GM12878 (cell line): ENCODE measurements around the gene APOBEC3H. TPM values are rescaled to one million over a fixed set of nuclear protein-coding genes. Genes with fewer than 3 reads are reported as not detected.

Experiments used
- ATF2 ChIP-seq: IDR thresholded peaks from 2 replicates; pipeline ENCODE4 v1.6.1; 2012; ENCODE audit warnings: low read length, inconsistent platforms
- CHD1 ChIP-seq: IDR thresholded peaks from 2 replicates; pipeline ENCODE4 v1.6.1; 2012; ENCODE audit warnings: low read depth, low read length, improper control_type of control experiment
- CHD4 ChIP-seq: fragments of 200-600 bp; sonication (generic); IDR thresholded peaks from 2 replicates; pipeline ENCODE4 v1.6.1; 2016; ENCODE audit warnings: mild to moderate bottlenecking
- IKZF1 ChIP-seq: fragments of 450-650 bp; conservative IDR thresholded peaks from 2 replicates; pipeline ENCODE4 v1.6.1; 2017; ENCODE audit warnings: antibody characterized with exemption, mild to moderate bottlenecking
- JUNB ChIP-seq: IDR thresholded peaks from 2 replicates; pipeline ENCODE4 v1.6.1; 2016; ENCODE audit warnings: antibody characterized with exemption, mild to moderate bottlenecking
- KDM1A ChIP-seq: fragments of 200-600 bp; sonication (generic); IDR thresholded peaks from 2 replicates; pipeline ENCODE4 v1.6.1; 2016; ENCODE audit warnings: borderline replicate concordance
- MYC ChIP-seq: IDR thresholded peaks from 2 replicates; pipeline ENCODE4 v1.6.1; 2011; ENCODE audit warnings: mild to moderate bottlenecking, low read length, moderate library complexity, inconsistent platforms; ENCODE audit not compliant: insufficient read depth, insufficient replicate concordance, insufficient read length, severe bottlenecking
- RUNX3 ChIP-seq: IDR thresholded peaks from 2 replicates; pipeline ENCODE4 v1.6.1; 2012; ENCODE audit warnings: low read length, inconsistent platforms
- SREBF1 ChIP-seq: IDR thresholded peaks from 2 replicates; pipeline ENCODE4 v1.6.1; 2012; ENCODE audit warnings: mild to moderate bottlenecking, low read length
- SRF ChIP-seq, 2 experiments: IDR thresholded peaks; 2 replicates each; pipeline ENCODE4 v1.6.1; 2011; ENCODE audit warnings: low read depth in 2 of 2, low read length in 2 of 2, mild to moderate bottlenecking in 1 of 2, moderate library complexity in 1 of 2
- STAT1 ChIP-seq: fragments of 450-650 bp; conservative IDR thresholded peaks from 2 replicates; pipeline ENCODE4 v1.6.1; 2014; ENCODE audit warnings: antibody characterized with exemption, mild to moderate bottlenecking
- YBX1 ChIP-seq: fragments of 450-650 bp; IDR thresholded peaks from 2 replicates; pipeline ENCODE4 v1.6.1; 2016; ENCODE audit warnings: antibody characterized with exemption
- ZBTB11 ChIP-seq: fragments of 450-650 bp; formaldehyde crosslinking; IDR thresholded peaks from 2 replicates; pipeline ENCODE4 v1.5.0; 2022; ENCODE audit warnings: mild to moderate bottlenecking, missing genetic modification characterization
- ZNF384 ChIP-seq: IDR thresholded peaks from 2 replicates; pipeline ENCODE4 v1.6.1; 2012; ENCODE audit warnings: low read depth, mild to moderate bottlenecking, low read length, improper control_type of control experiment, borderline replicate concordance
- polyA plus RNA-seq, 11 experiments: library from polyadenylated mRNA; depleted of rRNA in 4 of 11; unstranded in 6 of 11; stranded (reverse) in 5 of 11; fragments of >200 nt; fragmentation: Nextera tagmentation in 4 of 11; fragmentation: Illumina TruSeq in 1 of 11; extraction: Ambion mirVana in 4 of 11; extraction: Trizol in 1 of 11; gene quantifications; 1 replicate in 1 of 11; 2 replicates in 10 of 11; pipeline versions ENCODE4 v1.2.1 to v1.2.3, GENCODE V29; 2011 to 2016; ENCODE audit warnings: inconsistent platforms in 2 of 11, missing spikeins in 2 of 11, low read depth in 1 of 11
- total RNA-seq, 4 experiments: library from RNA; depleted of rRNA in 3 of 4; stranded (reverse); fragments of >200 nt in 3 of 4; fragmentation: Illumina TruSeq in 1 of 4; extraction: Trizol in 1 of 4; gene quantifications; 2 replicates each; pipeline versions ENCODE4 v1.2.1 to v1.2.3, GENCODE V29; 2013 to 2021
- TF ChIP-seq, protein P1 (sequence below): fragments of 450-650 bp; IDR thresholded peaks from 2 replicates; pipeline ENCODE4 v1.6.1; 2017; ENCODE audit warnings: mild to moderate bottlenecking, moderate library complexity
- TF ChIP-seq, protein P2 (sequence below): fragments of 450-650 bp; IDR thresholded peaks from 2 replicates; pipeline ENCODE4 v1.6.1; 2014; ENCODE audit warnings: mild to moderate bottlenecking
- TF ChIP-seq, protein P3 (sequence below): IDR thresholded peaks from 2 replicates; pipeline ENCODE4 v1.6.1; 2012; ENCODE audit warnings: mild to moderate bottlenecking, low read depth, low read length

The APOBEC3H gene
- total and polyA plus RNA-seq, 10 of the 15 experiments (the other 5 are each of a cell fraction or from before 2014, with no cell fraction given) = 7.5 to 23.0 (median 14.8) TPM

- peak; percentile 83 for TF ChIP-seq IKZF1
- no peak for TF ChIP-seq ATF2
- no peak for TF ChIP-seq SRF (IDR thresholded peaks at IDR 0.05; ENCODE audit: low read depth in 2 of 2, low read length in 2 of 2)
- TF ChIP-seq, protein P1, sequence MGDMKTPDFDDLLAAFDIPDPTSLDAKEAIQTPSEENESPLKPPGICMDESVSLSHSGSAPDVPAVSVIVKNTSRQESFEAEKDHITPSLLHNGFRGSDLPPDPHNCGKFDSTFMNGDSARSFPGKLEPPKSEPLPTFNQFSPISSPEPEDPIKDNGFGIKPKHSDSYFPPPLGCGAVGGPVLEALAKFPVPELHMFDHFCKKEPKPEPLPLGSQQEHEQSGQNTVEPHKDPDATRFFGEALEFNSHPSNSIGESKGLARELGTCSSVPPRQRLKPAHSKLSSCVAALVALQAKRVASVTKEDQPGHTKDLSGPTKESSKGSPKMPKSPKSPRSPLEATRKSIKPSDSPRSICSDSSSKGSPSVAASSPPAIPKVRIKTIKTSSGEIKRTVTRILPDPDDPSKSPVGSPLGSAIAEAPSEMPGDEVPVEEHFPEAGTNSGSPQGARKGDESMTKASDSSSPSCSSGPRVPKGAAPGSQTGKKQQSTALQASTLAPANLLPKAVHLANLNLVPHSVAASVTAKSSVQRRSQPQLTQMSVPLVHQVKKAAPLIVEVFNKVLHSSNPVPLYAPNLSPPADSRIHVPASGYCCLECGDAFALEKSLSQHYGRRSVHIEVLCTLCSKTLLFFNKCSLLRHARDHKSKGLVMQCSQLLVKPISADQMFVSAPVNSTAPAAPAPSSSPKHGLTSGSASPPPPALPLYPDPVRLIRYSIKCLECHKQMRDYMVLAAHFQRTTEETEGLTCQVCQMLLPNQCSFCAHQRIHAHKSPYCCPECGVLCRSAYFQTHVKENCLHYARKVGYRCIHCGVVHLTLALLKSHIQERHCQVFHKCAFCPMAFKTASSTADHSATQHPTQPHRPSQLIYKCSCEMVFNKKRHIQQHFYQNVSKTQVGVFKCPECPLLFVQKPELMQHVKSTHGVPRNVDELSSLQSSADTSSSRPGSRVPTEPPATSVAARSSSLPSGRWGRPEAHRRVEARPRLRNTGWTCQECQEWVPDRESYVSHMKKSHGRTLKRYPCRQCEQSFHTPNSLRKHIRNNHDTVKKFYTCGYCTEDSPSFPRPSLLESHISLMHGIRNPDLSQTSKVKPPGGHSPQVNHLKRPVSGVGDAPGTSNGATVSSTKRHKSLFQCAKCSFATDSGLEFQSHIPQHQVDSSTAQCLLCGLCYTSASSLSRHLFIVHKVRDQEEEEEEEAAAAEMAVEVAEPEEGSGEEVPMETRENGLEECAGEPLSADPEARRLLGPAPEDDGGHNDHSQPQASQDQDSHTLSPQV = no peak
- TF ChIP-seq SREBF1 = no peak
- TF ChIP-seq ZNF384 = no peak
- peak; percentile 78 for TF ChIP-seq RUNX3
- TF ChIP-seq, protein P2, sequence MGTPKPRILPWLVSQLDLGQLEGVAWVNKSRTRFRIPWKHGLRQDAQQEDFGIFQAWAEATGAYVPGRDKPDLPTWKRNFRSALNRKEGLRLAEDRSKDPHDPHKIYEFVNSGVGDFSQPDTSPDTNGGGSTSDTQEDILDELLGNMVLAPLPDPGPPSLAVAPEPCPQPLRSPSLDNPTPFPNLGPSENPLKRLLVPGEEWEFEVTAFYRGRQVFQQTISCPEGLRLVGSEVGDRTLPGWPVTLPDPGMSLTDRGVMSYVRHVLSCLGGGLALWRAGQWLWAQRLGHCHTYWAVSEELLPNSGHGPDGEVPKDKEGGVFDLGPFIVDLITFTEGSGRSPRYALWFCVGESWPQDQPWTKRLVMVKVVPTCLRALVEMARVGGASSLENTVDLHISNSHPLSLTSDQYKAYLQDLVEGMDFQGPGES = no peak
- no peak for TF ChIP-seq STAT1
- no peak for TF ChIP-seq ZBTB11 (CRISPR knock-in tag)
- TF ChIP-seq JUNB = no peak
- TF ChIP-seq CHD1 = no peak
- TF ChIP-seq YBX1 = no peak
- no peak for TF ChIP-seq CHD4
- TF ChIP-seq, protein P3, sequence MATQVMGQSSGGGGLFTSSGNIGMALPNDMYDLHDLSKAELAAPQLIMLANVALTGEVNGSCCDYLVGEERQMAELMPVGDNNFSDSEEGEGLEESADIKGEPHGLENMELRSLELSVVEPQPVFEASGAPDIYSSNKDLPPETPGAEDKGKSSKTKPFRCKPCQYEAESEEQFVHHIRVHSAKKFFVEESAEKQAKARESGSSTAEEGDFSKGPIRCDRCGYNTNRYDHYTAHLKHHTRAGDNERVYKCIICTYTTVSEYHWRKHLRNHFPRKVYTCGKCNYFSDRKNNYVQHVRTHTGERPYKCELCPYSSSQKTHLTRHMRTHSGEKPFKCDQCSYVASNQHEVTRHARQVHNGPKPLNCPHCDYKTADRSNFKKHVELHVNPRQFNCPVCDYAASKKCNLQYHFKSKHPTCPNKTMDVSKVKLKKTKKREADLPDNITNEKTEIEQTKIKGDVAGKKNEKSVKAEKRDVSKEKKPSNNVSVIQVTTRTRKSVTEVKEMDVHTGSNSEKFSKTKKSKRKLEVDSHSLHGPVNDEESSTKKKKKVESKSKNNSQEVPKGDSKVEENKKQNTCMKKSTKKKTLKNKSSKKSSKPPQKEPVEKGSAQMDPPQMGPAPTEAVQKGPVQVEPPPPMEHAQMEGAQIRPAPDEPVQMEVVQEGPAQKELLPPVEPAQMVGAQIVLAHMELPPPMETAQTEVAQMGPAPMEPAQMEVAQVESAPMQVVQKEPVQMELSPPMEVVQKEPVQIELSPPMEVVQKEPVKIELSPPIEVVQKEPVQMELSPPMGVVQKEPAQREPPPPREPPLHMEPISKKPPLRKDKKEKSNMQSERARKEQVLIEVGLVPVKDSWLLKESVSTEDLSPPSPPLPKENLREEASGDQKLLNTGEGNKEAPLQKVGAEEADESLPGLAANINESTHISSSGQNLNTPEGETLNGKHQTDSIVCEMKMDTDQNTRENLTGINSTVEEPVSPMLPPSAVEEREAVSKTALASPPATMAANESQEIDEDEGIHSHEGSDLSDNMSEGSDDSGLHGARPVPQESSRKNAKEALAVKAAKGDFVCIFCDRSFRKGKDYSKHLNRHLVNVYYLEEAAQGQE = no peak
- no peak for TF ChIP-seq KDM1A
- no peak for TF ChIP-seq MYC
Measured at GRCh38 chr22:39144101-39144767, 47.2 kb downstream of the APOBEC3H start (continued).
